GM18499 (cell line): ENCODE data around the gene DOK4.
"Not testable (repeated sequence)": the region's sequence is repeated elsewhere in the genome, so short reads cannot be mapped to it uniquely, and the experiment has no call there.

Experiments
- ATAC-seq: cut with Tn5 transposase; IDR thresholded peaks from one replicate; pipeline ENCODE4 v1.9.1; 2021; ENCODE audit warnings: moderate number of reproducible peaks; ENCODE audit not compliant: insufficient read depth, unreplicated experiment

DOK4 gene

GRCh38 chr16:57504001-57504400, 17.7 kb upstream of the DOK4 start:
- no peak for ATAC-seq

- no peak for ATAC-seq
Observed at GRCh38 chr16:57503366-57503765, 17.1 kb upstream of the DOK4 start.

GRCh38 chr16:57502048-57502775, 15.9 kb upstream of the DOK4 start:
- ATAC-seq: no peak

- no peak for ATAC-seq
Observed at GRCh38 chr16:57501492-57501891, 15.2 kb upstream of the DOK4 start.

- ATAC-seq: no peak
Observed at GRCh38 chr16:57500578-57501111, 14.4 kb upstream of the DOK4 start.

- ATAC-seq: not testable (repeated sequence)
Observed at GRCh38 chr16:57499941-57500340, 13.6 kb upstream of the DOK4 start.

GRCh38 chr16:57498031-57498430, 11.7 kb upstream of the DOK4 start:
- no peak for ATAC-seq

GRCh38 chr16:57497121-57497520, 10.8 kb upstream of the DOK4 start:
- no peak for ATAC-seq

- no peak for ATAC-seq
Observed at GRCh38 chr16:57493767-57494166, 7.5 kb upstream of the DOK4 start.

- ATAC-seq: no peak
Observed at GRCh38 chr16:57489229-57489628, 2.9 kb upstream of the DOK4 start.

GRCh38 chr16:57486858-57487834, 853 bp upstream of the DOK4 start:
- ATAC-seq: no peak

GRCh38 chr16:57485091-57485915, 990 bp downstream of the DOK4 start:
- no peak for ATAC-seq

GRCh38 chr16:57484515-57485005, 1.7 kb downstream of the DOK4 start:
- no peak for ATAC-seq

- ATAC-seq: no peak
Observed at GRCh38 chr16:57483725-57484514, 2.4 kb downstream of the DOK4 start.

- ATAC-seq: no peak
Observed at GRCh38 chr16:57482845-57483545, 3.3 kb downstream of the DOK4 start.

GRCh38 chr16:57481421-57481820, 4.9 kb downstream of the DOK4 start:
- no peak for ATAC-seq

GRCh38 chr16:57480754-57481230, 5.5 kb downstream of the DOK4 start:
- no peak for ATAC-seq

GRCh38 chr16:57479976-57480753, 6.1 kb downstream of the DOK4 start:
- ATAC-seq: no peak
